HG02610 (cell line): ENCODE results near the gene GRM8.

Experiments used
- ATAC-seq: cut with Tn5 transposase; IDR thresholded peaks from one replicate; pipeline ENCODE4 v1.9.1; 2021; ENCODE audit warnings: mild to moderate bottlenecking, moderate library complexity; ENCODE audit not compliant: unreplicated experiment

GRM8 gene

DNA sequence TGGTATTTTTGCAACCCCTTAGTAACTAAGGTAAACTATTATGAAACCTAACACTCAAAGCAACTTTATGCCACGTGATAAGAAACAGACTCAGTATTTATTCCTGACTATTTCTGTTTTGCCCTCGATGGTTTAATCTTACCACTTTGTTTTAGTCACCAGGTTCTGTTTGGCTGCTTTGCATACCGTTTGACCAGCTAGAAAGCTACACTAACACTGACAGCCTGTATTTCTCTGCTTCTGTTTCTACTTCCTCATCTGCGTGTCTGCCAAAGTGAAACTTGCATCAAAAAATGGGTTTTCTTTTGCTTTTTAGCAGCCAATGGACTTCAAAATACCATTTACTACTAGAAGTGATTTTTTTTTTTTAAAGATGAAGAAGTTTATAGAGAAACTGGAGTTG, 802.5 kb downstream of the GRM8 start:
- ATAC-seq: peak; percentile 91

DNA sequence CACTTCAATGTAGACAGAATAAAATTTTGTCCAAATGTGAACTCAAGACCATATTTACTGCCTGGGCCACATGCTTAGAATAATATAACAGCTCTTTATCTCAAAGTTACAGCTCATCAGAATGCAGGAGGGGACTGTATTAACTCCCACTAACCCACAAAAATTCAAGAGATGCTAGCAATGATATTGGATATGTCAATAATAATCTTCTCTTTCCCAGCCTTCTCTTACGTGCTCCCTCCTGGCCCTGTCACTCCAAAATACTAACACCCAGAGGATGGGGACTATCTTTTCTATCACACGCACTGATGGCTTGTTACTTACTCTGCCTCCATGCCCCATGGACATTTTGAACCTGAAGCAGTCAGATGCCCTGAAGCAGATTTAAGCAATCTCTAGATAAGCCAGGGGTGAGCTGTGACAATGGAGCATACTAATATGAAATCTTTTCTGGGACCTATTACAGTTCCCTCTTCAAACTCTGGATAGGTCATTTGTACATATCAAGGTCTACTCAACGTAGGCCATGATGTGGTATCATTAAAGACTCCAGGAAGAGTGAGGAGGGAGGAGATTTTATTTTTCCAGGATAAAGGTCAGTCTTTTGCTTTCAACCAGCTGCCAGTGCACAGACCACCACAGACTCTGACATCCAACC, 803.0 kb downstream of the GRM8 start:
- ATAC-seq: peak; percentile 14

- ATAC-seq: no peak
Observed at GRCh38 chr7:126447984-126448383, 804.8 kb downstream of the GRM8 start.

- no peak for ATAC-seq
Observed at GRCh38 chr7:126445991-126446390, 806.8 kb downstream of the GRM8 start.

GRCh38 chr7:126443951-126444350, 808.8 kb downstream of the GRM8 start:
- no peak for ATAC-seq

DNA sequence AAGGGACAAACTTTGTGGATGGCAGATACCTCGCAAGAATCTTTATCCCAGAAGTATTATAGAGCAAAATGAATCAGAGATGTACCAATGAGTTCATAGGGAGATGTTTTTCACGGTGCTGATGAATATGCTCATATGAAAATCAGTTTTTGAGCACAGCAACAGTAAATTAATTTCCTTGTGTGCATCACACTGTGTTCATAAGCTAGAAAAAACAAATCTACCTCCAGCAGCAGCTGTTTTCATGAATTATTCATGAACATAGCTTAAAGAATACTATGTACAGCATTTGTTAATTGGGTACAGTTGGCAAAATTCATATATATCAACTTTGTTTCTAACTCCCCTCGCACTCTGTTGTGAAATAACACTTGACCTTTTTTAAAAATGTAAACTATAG, 809.8 kb downstream of the GRM8 start:
- no peak for ATAC-seq

DNA sequence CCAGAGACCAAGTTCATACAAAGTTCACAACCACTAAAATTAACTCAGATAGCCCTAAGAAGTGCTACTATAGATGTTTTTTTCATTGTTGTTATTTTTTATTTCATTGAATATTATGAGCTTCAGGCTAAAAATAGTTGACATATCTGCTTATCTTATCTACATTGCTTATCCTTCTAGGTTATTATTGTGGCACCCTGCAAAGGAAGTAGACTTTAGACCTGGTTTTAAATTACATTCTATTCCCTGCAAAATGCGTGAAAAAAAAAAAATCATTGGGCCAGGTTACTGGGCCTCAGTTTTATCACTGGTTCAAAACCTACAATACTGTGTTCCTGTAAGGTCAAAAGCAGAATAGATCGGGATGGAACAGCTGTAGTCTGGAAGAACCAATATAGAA, 811.0 kb downstream of the GRM8 start:
- no peak for ATAC-seq

DNA sequence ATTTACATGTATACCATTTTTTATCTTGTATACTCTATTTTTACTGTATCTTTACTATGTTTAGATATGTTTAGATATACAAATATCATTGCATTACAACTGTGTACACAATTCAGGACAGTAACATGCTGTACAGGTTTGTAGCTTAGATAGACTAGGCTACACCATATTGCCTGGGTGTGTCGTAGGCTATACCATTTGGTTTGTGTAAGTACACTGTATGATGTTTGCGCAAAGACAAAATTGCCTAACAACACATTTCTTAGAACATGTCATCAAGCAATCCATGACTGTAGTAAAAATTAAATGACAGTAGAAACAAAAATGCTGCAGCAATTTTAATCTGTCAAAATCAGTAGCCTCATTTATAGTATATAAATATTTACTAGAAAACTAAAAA, 812.2 kb downstream of the GRM8 start:
- ATAC-seq: no peak

GRCh38 chr7:126436213-126436868, 816.4 kb downstream of the GRM8 start:
- no peak for ATAC-seq

- ATAC-seq: peak; percentile 46
Observed at GRCh38 chr7:126426652-126427051, 826.1 kb downstream of the GRM8 start.

- no peak for ATAC-seq
Observed at GRCh38 chr7:126424985-126425384, 827.8 kb downstream of the GRM8 start.

GRCh38 chr7:126419047-126419446, 833.7 kb downstream of the GRM8 start:
- ATAC-seq: no peak

GRCh38 chr7:126411821-126412383, 840.8 kb downstream of the GRM8 start:
- ATAC-seq: peak; percentile 37

GRCh38 chr7:126411032-126411820, 841.5 kb downstream of the GRM8 start:
- peak; percentile 73 for ATAC-seq

DNA sequence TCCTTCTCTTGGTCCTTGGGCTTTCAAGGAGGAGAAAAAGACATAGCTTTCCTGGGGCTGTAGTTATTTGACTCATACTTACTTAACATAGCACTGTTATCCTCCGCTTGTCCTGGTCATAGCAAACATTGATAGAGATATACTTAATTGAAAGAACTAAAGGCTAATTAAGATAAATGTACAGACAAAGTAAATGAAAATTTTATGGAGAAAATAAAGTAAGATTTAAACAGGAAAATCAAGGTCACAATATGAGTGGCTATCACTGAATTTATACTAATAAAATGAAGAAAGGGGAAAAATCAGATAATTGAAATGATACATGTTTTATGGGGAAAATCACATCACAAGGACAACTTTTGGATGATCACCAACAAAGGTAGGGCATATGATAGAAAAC, 849.7 kb downstream of the GRM8 start:
- ATAC-seq: no peak

DNA sequence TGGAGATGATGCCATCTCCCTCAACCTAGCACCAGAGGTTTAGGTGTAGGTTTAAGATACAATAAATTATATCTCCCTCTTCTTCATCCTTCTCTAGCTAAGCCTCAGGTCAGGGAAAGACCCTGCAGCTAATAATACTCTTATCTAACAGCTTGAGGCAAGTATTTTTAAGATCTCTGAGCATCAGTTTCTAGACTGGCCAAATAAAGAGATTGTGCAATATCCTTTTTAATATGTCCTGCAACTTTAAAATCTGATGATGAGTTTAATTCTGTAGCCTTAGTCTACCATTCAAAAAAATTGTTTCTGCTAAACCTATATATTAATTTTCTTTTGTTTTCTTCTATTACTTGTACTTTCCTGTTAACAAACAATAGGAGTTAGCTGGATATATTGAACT, 850.8 kb downstream of the GRM8 start:
- no peak for ATAC-seq

DNA sequence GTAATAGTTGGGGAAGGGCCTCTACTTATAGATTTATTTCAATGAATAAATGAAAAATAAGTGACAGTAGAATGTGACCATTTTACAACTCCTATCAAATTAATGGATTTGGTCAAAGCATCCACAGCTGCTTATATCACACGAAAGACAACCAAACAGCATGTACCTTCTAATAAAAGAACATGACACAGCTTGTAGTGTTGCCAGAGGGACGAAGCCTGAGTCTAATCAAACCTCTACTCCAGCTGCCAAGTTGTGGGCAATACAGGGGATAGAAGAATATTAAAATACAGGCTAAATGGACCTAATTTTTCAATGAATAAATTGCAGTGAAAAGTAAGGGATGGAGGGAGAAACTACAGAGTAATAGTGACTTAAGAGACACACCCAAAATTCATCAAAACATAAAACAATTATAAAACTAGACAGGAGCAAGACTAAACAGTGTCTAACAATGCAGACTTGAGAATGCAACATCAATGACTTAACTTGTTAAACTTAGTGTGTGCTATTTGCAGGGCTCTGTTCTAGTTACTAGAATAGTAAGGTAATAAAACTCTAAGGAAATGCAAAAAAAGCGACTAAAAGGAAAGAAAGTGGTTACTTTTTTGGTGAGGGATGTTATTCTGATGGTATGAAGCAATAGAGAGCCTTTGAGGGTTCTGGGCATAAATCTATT, 853.8 kb downstream of the GRM8 start:
- no peak for ATAC-seq

DNA sequence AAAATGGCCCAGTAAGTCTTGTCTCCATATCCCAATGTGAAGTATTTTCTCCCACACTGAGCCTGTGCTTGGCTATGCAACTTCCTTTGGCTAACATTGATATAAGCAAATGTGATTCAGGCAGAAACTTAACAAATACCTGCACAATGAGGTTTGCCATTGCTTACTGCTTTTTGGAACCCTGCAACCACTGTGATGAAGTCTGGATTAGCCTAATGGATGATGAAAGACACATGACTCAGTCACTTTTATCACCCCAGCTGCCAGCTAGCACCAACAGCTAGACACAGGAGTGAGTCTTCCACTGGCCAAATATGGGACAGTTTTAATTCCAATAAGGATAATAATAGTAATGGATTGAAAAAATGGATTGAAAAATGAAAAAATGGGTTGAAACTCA, 854.5 kb downstream of the GRM8 start:
- no peak for ATAC-seq

GRCh38 chr7:126394406-126394805, 858.3 kb downstream of the GRM8 start:
- ATAC-seq: no peak
